HG03060 (cell line): ENCODE results near the gene IFT20.

Experiments used
- ATAC-seq: cut with Tn5 transposase; IDR thresholded peaks from one replicate; pipeline ENCODE4 v1.9.1; 2021; ENCODE audit warnings: low read depth, moderate number of reproducible peaks; ENCODE audit not compliant: unreplicated experiment

IFT20 gene

DNA sequence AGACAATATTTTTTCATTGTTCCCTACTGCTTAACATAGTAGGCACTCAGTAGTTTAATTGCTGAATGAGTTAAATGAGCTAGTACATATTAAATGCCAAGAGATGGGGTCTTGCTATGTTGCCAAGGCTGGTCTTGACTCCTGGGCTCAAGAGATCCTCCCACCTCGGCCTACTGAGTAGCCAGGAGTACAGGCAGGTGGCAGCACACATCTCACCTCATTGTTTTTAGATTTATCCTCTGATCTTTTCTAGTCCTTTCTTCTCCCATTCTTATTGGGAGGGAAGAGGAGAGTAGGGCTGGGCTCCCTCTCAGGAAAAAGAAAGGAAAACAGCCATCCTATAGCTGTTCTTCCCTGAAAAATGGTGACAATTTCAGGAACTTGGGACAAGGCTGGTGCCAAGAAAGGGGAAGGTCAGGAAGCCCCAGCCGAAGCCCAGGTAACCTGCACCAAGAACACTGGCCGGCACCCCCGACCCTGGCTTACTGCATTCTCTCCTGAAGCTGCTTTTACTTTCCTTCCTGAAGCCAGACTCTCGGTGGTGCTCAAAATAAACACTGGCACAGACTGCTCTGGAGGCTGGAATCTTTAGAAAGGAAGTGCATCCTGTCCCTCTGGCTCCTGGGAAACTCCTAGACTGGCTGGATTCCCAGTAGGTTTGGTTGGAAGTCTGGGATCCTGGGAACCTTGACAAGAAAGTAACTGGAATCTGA lies 2.9 kb upstream of the IFT20 start:
- ATAC-seq = no peak

DNA sequence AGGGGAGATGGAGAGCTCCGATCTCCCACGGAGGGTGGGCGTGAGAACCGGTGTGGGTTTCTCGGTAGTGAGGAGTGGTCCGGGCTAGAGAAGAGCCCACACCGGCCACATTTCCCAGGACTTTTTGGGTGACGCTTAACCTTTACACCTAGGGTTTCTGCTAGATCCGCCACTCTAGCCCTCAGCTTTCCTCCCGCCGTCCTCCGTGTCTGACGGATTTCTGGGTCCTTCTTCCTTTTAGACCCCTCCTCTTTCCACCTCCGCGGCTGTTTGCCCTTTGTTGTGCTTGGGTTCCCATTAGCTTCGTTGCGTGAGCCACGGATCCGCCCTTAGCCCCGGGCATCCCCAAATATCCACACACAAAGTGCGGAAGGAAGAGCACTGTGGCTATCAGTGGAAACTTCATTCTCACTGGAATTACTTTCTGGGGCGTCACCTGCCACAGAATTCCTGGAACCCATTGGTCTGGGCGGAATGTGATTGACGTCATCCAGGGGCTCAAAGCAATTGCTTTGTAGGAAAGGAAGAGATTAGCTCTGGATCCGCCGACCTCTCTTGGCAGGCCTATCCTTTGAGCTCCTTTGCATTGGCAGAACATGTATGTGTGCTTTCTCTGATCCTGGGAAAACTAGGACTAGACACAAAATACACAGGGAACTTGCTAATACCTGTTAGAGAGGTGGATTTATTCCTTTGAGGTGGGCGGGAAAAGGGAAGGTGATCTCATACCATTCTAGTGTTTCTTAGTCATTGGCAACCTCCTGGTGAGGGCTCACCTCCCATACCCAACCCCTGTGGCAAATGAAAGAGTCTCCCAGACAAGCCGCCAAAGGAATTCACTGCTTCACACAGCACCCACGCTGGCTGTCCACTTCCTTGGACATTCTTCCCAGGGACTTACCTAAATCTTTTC lies 943 bp upstream of the IFT20 start:
- no peak for ATAC-seq

DNA sequence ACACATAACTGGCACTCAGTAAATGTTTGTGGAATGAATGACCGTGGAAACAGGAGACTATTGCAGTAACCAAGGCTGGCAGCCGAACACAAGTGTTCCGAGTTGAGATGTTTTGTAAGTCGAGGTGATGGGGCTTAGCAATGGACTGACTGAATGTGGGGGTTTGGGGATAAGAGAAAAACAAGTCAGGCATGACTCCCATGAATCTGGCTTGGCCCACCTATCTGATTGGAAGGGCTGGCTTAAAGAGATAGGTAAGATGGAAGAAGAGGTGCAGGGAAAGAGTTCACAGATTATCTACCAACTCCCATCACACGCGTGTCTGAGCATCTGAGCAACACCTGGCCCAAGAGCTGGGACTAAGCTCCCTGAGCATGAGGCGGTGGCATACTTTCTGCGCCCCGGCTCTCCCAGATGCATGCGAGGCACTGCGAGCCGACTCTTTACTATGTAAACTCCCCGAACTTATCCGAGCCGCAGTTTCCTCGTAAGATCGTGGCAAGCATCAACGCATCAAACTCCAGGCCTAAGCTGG lies 539 bp downstream of the IFT20 start:
- ATAC-seq = no peak

DNA sequence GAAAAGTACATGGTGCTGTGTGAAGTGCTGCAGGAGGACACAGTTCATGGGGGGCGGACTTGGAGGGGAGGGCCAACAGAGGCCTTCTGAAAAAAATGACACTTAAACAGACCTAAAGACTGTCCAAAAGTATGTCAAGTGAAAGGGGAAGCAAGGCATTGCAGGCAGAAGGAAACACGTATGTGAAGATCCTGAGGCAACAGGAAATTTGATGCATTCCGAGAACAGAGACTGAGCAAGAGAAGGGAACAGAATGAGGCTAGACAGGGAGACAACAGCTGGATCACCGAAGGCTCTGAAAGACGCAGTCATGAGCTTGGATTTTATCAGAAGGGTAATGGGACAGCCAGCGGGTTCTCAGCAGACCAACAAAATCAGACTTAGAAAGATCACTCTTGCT lies 1.1 kb downstream of the IFT20 start:
- no peak for ATAC-seq

DNA sequence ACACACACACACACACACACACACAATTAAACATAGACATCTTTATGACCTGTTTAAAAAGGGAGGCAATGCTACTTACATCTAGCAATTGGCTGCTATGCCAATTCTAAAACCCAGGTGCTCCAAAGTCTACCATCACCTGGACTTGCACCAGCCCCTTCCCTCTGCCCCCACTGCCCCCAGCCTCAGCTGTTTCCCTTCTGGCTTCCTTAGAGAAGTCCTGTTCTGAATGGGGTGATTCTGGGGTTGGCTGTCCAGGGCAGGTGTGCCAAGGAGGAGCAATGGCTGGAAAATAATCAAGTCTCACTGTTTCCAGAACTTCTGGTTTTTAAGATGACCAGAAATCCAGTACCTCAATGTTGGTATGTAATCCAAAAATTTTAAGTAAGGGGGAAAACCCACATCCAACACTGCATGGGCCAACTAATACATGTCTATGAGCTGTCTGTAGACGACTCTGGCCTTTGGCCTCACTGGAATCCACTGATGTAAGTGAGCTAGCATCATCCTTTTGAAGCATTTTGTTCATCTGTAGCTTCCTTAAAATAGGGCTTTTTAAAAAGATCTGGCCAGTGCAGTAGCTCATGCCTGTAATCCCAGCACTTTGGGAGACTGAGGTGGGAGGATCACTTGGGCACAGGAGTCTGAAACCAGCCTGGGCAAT lies 2.1 kb downstream of the IFT20 start:
- ATAC-seq = no peak

DNA sequence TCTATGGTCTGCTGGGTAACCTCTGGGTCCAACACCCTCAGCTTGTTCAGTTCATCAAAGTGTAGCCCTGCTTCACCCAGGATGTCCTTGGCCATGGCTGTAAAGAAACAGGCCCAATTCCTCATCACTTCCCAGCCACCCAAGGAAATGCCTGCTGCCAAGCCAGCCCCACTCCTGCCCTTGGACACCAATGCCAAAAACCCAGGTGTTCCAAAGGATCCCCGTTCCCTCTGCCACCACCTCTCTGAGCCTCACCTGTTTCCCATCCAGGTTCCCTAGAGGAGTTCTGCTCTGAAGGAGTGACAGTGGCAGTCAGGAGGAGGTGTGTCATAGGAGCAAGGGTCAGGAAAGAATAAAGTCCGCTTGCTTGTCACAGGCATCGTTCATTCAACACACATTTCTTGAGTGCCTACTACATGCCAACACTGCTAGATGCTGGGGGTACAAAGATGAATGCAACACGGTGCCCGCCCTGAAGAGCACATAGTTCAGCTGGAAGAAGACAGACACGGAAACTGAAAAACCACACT lies 3.3 kb downstream of the IFT20 start:
- no peak for ATAC-seq

DNA sequence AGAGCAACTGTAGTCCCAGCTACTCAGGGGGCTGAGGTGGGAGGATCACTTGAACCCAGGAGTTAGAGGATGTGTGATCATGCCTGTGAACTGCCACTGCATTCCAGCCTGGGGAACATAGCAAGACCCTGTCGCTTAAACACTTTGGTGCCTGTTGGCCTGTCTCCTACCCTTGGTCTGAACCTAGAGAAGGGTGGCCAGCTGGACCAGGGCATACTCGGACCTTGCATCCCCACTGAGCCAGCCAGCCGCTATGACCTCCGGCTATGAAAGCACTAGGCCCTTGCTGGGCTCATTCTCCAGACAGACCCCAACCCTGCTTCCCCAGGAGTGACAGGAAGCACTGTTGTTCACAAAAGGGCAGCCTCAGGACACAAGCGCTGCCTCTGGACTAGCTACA lies 4.6 kb downstream of the IFT20 start:
- no peak for ATAC-seq

DNA sequence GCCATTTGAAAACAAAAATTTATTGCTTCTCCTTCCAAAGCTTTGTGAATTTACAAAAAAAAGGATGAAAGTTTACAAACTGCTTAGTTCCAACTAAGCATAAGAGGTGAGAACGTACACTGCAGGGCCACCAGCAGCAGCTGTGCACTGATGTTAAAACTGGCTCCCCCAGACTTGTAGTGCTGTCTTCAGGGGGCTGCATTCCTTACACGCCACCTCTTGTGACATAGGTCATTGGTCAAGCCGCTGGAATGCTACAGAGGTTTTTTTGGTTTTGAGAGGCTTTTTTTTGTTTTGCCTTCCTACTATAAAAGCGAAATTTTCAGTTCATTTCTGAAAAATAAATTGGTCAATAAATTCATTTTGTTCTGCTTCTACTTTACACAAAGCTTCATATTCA lies 6.9 kb downstream of the IFT20 start:
- ATAC-seq = no peak

DNA sequence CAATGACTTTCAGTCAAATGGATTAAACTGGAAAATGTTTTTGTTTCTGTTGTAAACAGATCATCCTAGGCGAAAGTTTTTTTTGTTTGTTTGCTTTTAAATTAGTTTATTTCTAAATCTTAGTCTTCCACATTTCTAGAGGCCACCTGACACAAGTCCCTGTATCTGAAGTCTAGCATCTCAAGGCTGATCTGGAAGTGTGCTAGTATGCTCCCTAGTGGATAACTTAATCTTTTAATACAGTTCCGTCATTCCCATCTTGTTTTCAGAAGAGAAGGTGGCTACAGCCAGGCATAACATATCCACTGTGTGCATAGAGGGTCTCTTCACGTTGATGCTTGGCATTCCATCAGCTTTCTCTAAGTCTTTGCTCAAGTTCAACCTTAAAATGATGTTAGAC lies 7.6 kb downstream of the IFT20 start:
- no peak for ATAC-seq

DNA sequence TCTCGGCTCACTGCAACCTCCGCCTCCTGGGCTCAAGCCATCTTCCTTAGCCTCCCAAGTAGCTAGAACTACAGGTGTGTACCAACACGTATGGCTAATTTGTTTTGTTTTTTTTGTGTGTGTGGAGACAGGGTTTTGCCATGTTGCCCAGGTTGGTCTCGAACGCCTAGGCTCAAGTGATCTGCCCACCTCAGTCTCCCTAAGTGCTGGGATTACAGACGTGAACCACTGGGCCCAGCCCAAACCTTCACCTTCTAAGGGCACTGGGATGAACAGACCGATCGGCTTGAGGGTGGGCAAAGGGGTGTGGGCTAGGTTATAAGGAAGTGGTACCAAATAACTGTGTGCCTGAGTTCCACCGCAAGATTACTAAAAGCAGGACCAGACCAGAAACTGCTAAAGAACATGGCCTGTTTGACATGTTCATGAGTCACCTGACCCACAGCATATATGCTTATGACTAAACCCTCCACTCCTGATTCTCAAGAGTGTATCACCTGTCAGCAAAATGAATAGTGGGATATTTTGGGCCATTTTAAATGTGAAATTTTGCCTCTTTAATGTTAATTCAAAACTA lies 8.2 kb downstream of the IFT20 start:
- ATAC-seq = no peak

DNA sequence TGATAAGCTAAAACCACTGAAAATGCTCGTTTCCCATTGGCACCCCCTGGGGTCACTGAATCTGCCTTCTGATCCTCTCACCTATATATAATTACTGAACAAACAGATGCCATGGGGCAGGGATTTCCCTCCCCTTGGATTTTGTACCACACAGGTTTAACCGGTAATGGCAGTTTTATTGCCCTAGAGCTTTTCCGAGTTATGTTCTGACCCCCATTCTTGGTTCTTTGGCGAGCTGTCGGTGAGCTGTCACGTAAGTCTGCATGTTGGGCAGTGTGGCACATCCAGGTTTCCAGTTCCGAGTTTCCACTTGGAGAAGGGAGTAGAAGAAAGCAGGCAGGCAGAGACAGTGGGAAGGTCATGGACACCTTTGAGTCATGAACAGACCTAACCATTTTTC lies 9.2 kb downstream of the IFT20 start:
- no peak for ATAC-seq

DNA sequence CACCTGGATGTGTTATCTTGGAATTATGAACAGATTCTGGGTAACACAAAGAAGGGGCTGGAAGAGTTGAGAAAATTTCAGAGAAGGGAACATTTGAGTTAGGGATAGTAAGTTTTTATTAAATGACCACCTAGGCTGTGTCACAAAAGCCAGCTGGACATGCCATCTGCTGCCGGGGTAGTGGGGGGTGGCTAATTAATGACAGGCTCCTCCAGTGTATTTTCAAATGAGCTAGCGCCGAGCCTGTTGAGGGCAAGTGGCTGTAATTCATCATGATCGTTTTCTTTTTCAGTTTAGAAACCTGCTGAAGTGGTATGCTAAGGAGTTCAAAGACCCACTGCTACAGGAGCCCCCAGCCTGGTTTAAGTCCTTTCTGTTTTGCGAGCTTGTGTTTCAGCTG lies 10.1 kb downstream of the IFT20 start:
- no peak for ATAC-seq

DNA sequence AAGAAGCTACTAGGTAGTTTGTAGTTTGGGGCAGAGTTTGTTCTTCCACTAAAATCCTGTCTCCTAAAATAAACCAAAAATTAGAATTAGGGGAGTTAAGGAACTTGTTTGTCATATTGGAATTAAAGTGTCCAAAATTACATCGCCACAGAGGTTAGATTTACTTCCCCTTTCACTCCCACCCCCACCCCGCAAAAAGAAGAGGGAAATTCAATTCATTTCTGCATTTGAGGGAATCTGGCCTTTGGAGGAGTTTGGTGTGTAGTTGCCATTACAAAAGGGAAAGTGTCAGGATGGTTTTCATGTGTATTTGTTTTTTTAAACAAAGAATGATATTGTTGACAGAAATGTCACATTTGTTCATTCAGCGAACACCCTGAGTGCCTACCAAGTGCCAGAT lies 10.5 kb downstream of the IFT20 start:
- no peak for ATAC-seq

DNA sequence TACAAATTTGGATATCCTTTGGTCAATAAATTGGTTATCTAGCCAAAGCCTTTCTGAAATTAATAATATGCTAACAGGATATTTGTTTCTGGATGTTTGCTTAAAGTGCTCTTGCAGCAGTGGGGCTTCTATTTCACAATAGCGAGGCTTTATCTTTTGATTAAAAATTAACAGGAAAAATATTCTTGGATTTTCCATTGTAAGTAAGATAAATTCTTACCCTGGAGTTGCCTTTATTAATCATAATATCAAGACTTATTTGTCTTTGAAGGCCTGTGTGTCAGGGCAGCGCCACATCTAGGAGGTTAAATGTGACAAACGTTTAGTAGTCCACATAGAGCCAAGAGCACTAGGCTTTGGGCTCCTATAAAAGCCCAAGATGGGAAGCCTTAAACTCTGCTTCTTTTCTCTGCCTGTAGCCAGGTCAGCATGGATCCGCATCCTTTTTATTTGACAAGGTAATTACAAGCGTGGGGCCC lies 11.0 kb downstream of the IFT20 start:
- no peak for ATAC-seq

DNA sequence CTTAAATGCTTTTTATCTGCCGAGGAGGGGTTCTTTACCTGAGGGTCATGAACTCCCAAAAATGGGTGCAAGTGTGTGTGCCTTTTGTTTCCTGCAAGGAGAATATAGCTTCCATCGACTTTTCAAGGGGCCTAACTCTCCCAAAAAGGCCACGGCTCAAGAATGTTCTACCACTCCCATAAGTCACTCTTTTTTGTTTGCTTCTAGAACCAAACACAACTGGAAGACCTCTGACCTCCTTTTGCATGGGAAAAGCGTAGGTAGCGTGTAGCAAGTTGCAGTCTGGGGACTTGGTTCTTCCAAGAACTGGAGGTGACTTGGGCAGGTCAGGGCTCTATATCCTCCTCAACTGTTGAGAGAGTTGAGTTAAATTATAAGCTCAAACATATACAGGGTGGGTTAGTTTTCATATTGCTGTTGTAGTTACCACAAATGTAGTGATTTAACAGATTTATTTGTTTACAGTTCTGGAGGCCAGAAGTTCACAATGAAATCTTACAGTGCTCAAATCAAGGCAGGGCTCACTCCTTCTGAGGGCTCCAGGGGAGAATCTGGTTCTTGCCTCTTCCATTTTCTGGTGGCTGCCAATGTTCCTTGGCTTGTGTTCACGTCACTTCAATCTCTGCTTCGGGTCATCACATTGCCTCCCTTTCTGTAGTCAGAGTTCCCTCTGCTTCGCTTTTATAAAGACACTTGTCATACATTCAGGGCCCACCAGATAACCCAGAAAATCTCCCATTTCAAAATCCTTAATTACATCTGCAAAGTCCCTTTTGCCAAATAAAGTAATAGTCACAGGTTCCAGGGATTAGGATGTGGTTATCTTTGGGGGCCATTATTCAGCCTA lies 14.8 kb downstream of the IFT20 start:
- no peak for ATAC-seq

DNA sequence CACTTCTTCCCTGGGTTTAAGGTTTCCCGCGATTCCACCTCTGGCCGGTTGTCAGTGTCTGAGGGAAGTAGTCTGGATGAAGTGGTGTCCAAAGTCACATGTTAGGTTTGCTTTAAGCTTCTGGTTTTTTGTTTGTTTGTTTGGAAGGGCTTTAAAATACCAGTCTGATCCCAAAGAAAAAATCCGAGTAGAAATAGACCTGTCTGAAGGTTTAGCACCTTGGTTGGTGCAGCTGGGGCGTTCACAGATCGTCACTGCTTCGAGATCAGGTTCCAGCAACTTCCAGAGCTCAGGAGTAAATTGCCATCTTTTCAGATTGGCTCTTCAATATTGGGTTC lies 15.7 kb downstream of the IFT20 start:
- ATAC-seq = no peak

DNA sequence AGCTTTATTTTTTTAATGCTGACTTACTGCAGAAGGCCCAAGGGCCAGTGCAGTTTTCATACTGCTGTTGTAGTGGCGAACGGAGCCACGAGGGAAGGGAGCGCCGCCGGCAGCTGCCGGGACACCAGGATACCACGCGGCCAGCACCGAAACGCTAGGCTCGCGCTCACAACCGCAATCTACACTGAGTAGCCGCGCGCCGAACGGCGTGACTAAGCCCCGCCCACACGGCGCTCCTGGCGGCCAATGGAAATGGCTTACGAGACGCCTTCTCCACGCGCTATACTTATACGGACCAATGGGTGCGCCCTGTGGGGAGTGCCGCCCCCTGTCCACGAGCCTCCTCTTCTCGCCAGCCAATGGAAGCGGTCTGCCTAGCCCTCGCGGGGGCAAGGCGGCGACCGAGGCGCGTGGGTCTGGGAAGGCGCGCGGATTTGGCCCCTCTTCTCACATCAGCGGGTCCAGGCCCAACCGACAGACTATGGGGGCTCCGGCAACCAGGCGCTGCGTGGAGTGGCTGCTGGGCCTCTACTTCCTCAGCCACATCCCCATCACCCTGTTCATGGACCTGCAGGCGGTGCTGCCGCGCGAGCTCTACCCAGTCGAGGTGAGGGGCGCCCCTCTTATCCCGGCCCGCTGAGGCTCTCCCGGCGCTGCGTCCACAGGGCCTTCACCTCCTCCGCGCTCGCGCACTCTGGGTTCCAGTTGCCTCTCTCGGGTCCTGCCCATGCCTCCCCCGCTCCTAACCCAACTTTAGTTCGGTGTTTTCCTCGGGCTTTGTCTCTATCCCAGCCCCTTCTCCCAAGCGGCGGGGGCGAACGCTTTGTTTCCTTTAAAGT lies 16.3 kb downstream of the IFT20 start, which contains the start of gene TMEM97:
Gene TMEM97 (plus strand): TSS at position 442 of the 839 bp plus-strand sequence. CDS start 40 bp downstream, at position 482.
- ATAC-seq = peak; percentile 92

DNA sequence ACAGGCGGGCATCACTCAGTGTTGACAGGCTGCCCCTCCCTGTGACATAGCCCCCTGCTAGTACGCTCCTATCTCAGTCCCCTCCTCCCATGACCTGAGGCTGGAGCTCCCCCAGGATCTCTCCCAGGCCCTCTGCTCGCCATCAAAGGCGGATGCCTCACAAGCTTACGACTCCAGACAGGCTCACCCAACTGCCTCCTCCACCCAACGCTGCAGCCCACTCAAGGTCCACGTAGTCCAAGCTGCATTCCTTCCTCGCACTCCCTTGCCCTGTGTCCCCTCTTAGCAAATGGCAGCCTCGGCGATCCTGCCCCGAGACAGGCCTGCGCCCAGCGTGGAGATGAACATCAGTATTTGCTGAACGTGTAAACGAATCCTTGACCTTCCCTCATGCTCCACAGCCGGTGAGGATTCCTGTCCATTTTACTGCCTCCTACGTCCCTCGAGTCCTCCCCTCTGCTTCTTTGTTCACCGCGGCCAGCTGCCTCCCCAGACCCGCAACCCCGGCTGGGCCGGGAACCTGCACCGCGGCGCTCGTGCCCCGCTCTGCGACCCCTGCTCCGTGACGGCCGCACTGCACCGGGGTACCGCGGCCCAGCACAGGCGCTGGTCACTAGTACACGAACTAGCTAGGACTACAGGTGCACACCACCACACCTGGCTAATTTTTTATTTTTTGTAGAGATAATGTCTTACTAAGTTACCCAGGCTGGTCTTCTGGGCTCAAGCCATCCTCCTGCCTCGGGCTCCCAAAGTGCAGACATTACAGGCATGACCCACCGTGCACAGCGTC lies 17.1 kb downstream of the IFT20 start:
- ATAC-seq = no peak
